Measurements from ENCODE around the gene BATF. TPM values are rescaled to one million over a fixed set of nuclear protein-coding genes. Genes with fewer than 3 reads are reported as not detected.

Gene BATF
- total RNA-seq, 1 experiment from 2014 or later = 0.69 TPM

DNA sequence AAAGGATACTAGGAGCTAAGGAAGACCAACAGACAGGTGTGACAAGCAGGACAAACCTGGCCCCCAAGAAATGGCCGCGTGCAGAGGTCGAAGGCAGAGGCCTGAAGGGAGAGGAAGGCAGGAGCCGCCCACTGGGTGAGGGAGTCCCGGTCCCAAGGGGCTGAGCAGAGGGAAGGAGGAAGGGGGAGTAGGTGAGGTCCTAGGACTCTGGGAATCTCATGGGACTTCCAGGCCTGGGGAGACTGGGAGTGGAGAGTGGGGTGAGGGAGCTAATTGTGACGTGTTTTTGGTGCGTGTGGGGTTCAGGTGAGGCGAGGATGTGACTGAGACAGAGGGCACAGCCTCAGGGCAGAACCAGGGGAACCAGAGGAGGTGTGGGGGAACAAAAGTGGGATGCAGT is 44.5 kb downstream of the BATF start:
- no peaks in the 10 kb centered on the region for H4K20me1 ChIP-seq (ENCODE audit: insufficient read depth)
- H3K27ac ChIP-seq (ENCODE audit: low read depth, low read length) = no peak overlapping the region
- no peaks in the 10 kb centered on the region; the same call in 1 of the 2 replicates for H3K27me3 ChIP-seq (ENCODE audit: insufficient read depth, low read length)
- intact Hi-C loops (cut with micrococcal nuclease) = no loop called here
- CTCF ChIA-PET = no interaction called here
- ATAC-seq (no peak), DNase-seq (ENCODE audit: low read depth, low spot score) (no peak)
- no peaks in the 10 kb centered on the region for H3K9me3 ChIP-seq (ENCODE audit: control insufficient read depth in 1 of 2, insufficient read depth in 1 of 2, low read depth in 1 of 2, low read length in 2 of 2)
- POLR2A ChIA-PET = no interaction called here
- BruUV-seq (replicated peaks) = no TSS peak
- TF ChIP-seq EZH2phosphoT487 (IDR thresholded peaks at IDR 0.05; ENCODE audit: borderline replicate concordance) (no peak), RAD21 (IDR thresholded peaks at IDR 0.05; ENCODE audit: low read depth) (no peak), SRF (IDR thresholded peaks at IDR 0.05; ENCODE audit: low read depth) (no peak), CEBPB (IDR thresholded peaks at IDR 0.05; ENCODE audit: low read depth) (no peak), TCF7L2 (IDR thresholded peaks at IDR 0.05; ENCODE audit: borderline replicate concordance, extremely low read depth, insufficient read depth, insufficient read length) (no peak), SIN3A (IDR thresholded peaks at IDR 0.05; ENCODE audit: low read depth) (no peak), ELF1 (IDR thresholded peaks at IDR 0.05; ENCODE audit: borderline replicate concordance, low read depth) (no peak), CBX3 (IDR thresholded peaks at IDR 0.05; ENCODE audit: low read depth) (no peak)
- TF ChIP-seq, protein P1, sequence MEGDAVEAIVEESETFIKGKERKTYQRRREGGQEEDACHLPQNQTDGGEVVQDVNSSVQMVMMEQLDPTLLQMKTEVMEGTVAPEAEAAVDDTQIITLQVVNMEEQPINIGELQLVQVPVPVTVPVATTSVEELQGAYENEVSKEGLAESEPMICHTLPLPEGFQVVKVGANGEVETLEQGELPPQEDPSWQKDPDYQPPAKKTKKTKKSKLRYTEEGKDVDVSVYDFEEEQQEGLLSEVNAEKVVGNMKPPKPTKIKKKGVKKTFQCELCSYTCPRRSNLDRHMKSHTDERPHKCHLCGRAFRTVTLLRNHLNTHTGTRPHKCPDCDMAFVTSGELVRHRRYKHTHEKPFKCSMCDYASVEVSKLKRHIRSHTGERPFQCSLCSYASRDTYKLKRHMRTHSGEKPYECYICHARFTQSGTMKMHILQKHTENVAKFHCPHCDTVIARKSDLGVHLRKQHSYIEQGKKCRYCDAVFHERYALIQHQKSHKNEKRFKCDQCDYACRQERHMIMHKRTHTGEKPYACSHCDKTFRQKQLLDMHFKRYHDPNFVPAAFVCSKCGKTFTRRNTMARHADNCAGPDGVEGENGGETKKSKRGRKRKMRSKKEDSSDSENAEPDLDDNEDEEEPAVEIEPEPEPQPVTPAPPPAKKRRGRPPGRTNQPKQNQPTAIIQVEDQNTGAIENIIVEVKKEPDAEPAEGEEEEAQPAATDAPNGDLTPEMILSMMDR (IDR thresholded peaks at IDR 0.05 in 2 of 3, conservative IDR thresholded peaks at IDR 0.05 in 1 of 3; ENCODE audit: borderline replicate concordance in 1 of 3, insufficient read depth in 1 of 3, low read depth in 2 of 3, low read length in 2 of 3) = no peak
- TF ChIP-seq, protein P2, sequence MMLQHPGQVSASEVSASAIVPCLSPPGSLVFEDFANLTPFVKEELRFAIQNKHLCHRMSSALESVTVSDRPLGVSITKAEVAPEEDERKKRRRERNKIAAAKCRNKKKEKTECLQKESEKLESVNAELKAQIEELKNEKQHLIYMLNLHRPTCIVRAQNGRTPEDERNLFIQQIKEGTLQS (IDR thresholded peaks at IDR 0.05) = no peak
- H3K36me3 ChIP-seq (ENCODE audit: control insufficient read depth in 1 of 2, insufficient read depth in 2 of 2, low read length in 2 of 2) = no peaks in the 10 kb centered on the region
- no peak overlapping the region for H3K4me3 ChIP-seq (replicated peaks in 1 of 2; ENCODE audit: low read depth in 1 of 2, low read length in 2 of 2)
- no peaks in the 10 kb centered on the region for H3K4me1 ChIP-seq (ENCODE audit: control insufficient read depth in 1 of 2, insufficient read depth in 2 of 2, low read length in 2 of 2)
- H3K9me2 ChIP-seq (ENCODE audit: insufficient read depth) = no peaks in the 10 kb centered on the region
- H3K9ac ChIP-seq (ENCODE audit: low read length) = no peak overlapping the region
- H3K79me2 ChIP-seq (ENCODE audit: insufficient read depth, low read length) = no peaks in the 10 kb centered on the region
- H2AFZ ChIP-seq (ENCODE audit: low read depth, low read length, poor library complexity, severe bottlenecking) = no peak overlapping the region
- no peak overlapping the region for H3K4me2 ChIP-seq (ENCODE audit: low read length)
- RAD21 ChIA-PET (ENCODE audit: low non-redundant PET in 1 of 2, low total read pairs in 2 of 2, uncharacterized antibody in 2 of 2, unreplicated experiment in 2 of 2) = no interaction called here
